Loucy (cell line): Measurements from ENCODE around the gene ZBED5.

Experiments used
- H2AFZ ChIP-seq: fragments of 200-600 bp; sonication (generic); 2 replicates; pipeline ENCODE4 v1.6.0; 2016; ENCODE audit warnings: antibody characterized with exemption, mild to moderate bottlenecking, low read length, moderate library complexity
- H3F3A ChIP-seq: fragments of 200-600 bp; 2 replicates; pipeline ENCODE4 v1.6.0; 2016; ENCODE audit warnings: antibody characterized with exemption, low read depth, mild to moderate bottlenecking
- H3K27me3 ChIP-seq: fragments of 200-600 bp; sonication (generic); 2 replicates; pipeline ENCODE4 v1.6.1; 2014; ENCODE audit warnings: low read length, mild to moderate bottlenecking; ENCODE audit not compliant: insufficient read depth, poor library complexity, severe bottlenecking
- H3K36me3 ChIP-seq: fragments of 200-600 bp; sonication (generic); 2 replicates; pipeline ENCODE4 v1.6.1; 2016; ENCODE audit warnings: low read length; ENCODE audit not compliant: insufficient read depth
- H3K4me1 ChIP-seq: fragments of 200-600 bp; sonication (generic); 2 replicates; pipeline ENCODE4 v1.5.1; 2014; ENCODE audit warnings: low read length, mild to moderate bottlenecking; ENCODE audit not compliant: insufficient read depth, poor library complexity, severe bottlenecking
- H3K4me2 ChIP-seq: fragments of 200-600 bp; sonication (generic); 2 replicates; pipeline ENCODE4 v1.6.0; 2014; ENCODE audit warnings: antibody characterized with exemption, low read length, low read depth, mild to moderate bottlenecking; ENCODE audit not compliant: poor library complexity, severe bottlenecking
- H3K4me3 ChIP-seq: fragments of 200-600 bp; sonication (generic); 2 replicates; pipeline ENCODE4 v1.5.1; 2014; ENCODE audit warnings: low read length, mild to moderate bottlenecking, mixed read lengths; ENCODE audit not compliant: poor library complexity, severe bottlenecking
- H3K79me2 ChIP-seq: fragments of 200-600 bp; sonication (generic); 2 replicates; pipeline ENCODE4 v1.6.1; 2014; ENCODE audit warnings: low read length; ENCODE audit not compliant: insufficient read depth
- H3K9ac ChIP-seq: fragments of 200-600 bp; sonication (generic); 2 replicates; pipeline ENCODE4 v1.6.0; 2014; ENCODE audit warnings: mild to moderate bottlenecking, low read depth, low read length, moderate library complexity; ENCODE audit not compliant: poor library complexity, severe bottlenecking
- H3K9me2 ChIP-seq: fragments of 200-600 bp; sonication (generic); replicated peaks from 2 replicates; pipeline ENCODE4 v1.6.1; 2016; ENCODE audit warnings: low read depth, low read length, mixed read lengths
- H3K9me3 ChIP-seq: fragments of 200-600 bp; sonication (generic); 2 replicates; pipeline ENCODE4 v1.6.1; 2014; ENCODE audit warnings: mild to moderate bottlenecking, antibody characterized with exemption, low read length, low read depth; ENCODE audit not compliant: insufficient read depth
- H4K20me1 ChIP-seq: fragments of 200-600 bp; sonication (generic); 2 replicates; pipeline ENCODE4 v1.6.0; 2014; ENCODE audit warnings: antibody characterized with exemption, low read length, mild to moderate bottlenecking; ENCODE audit not compliant: insufficient read depth, poor library complexity, severe bottlenecking
- EZH2phosphoT487 ChIP-seq: fragments of 200-600 bp; IDR thresholded peaks from 2 replicates; pipeline ENCODE4 v1.6.1; 2018; ENCODE audit warnings: antibody characterized with exemption, mild to moderate bottlenecking, moderate library complexity, borderline replicate concordance
- TF ChIP-seq, protein P1 (sequence below): fragments of 200-600 bp; sonication (generic); conservative IDR thresholded peaks from 2 replicates; pipeline ENCODE4 v1.5.1; 2014; ENCODE audit warnings: mild to moderate bottlenecking, antibody characterized with exemption, low read length

Gene ZBED5

DNA sequence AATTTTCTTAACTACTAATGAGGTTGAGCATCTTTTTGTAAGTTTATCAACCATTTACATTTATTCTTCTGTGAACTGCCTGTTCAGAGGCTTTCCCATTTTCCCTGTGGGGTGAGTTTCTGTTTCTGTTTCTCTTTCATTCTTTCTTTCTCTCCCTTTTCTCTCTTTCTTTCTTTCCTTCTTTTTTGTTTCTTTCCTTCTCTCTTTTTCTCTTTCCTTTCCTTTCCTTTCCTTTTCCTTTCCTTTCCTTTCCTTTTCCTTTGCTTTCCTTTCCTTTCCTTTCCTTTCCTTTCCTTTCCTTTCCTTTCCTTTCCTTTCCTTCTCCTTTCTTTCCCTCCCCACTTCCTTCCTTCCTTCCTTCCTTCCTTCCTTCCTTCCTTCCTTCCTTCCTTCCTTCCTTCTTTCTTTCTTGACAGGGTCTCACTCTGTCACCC is 8.0 kb upstream of the ZBED5 start:
- Histone ChIP-seq H2AFZ (no peak overlapping the region), H3F3A (no peaks in the 10 kb centered on the region), H3K9me3 (no peaks in the 10 kb centered on the region), H3K9me2 (no peaks in the 10 kb centered on the region), H3K4me2 (no peak overlapping the region), H4K20me1 (no peaks in the 10 kb centered on the region), H3K4me1 (peaks cover 12% of the 10 kb centered on the region), H3K27me3 (no peaks in the 10 kb centered on the region), H3K79me2 (no peaks in the 10 kb centered on the region), H3K36me3 (no peaks in the 10 kb centered on the region), H3K4me3 (no peak overlapping the region), H3K9ac (no peak overlapping the region)
- TF ChIP-seq, protein P1, sequence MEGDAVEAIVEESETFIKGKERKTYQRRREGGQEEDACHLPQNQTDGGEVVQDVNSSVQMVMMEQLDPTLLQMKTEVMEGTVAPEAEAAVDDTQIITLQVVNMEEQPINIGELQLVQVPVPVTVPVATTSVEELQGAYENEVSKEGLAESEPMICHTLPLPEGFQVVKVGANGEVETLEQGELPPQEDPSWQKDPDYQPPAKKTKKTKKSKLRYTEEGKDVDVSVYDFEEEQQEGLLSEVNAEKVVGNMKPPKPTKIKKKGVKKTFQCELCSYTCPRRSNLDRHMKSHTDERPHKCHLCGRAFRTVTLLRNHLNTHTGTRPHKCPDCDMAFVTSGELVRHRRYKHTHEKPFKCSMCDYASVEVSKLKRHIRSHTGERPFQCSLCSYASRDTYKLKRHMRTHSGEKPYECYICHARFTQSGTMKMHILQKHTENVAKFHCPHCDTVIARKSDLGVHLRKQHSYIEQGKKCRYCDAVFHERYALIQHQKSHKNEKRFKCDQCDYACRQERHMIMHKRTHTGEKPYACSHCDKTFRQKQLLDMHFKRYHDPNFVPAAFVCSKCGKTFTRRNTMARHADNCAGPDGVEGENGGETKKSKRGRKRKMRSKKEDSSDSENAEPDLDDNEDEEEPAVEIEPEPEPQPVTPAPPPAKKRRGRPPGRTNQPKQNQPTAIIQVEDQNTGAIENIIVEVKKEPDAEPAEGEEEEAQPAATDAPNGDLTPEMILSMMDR, result no peak
- TF ChIP-seq EZH2phosphoT487, result no peak

DNA sequence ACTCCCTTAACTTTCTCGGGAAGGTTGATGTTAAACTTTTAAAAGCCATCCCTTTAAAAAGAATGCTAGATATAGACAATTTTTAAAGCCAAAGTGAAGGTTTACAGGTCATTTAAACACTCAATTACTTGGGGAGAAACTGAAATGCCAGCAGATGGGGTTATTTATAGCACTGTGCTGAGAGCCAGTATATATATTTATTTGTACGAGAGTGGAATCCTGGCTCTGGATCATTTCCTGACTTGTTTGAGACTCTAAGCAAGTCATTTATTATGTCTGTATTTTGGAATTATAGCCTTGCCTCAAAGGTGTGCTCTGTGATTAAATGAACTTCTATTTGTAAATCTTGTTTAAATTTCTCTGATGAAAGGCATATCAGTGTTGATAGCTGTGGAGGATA is 6.8 kb upstream of the ZBED5 start:
- Histone ChIP-seq H3K27me3 (no peaks in the 10 kb centered on the region), H3K4me2 (no peak overlapping the region), H3K9ac (no peak overlapping the region), H3K4me3 (no peak overlapping the region), H3K9me2 (no peaks in the 10 kb centered on the region), H4K20me1 (no peaks in the 10 kb centered on the region), H3K9me3 (no peaks in the 10 kb centered on the region), H3K4me1 (peaks cover 12% of the 10 kb centered on the region), H3K79me2 (peaks cover 5% of the 10 kb centered on the region; the same call in 1 of the 2 replicates), H2AFZ (no peak overlapping the region), H3F3A (no peaks in the 10 kb centered on the region), H3K36me3 (no peaks in the 10 kb centered on the region)
- no peak for TF ChIP-seq EZH2phosphoT487
- TF ChIP-seq, protein P1, result no peak

DNA sequence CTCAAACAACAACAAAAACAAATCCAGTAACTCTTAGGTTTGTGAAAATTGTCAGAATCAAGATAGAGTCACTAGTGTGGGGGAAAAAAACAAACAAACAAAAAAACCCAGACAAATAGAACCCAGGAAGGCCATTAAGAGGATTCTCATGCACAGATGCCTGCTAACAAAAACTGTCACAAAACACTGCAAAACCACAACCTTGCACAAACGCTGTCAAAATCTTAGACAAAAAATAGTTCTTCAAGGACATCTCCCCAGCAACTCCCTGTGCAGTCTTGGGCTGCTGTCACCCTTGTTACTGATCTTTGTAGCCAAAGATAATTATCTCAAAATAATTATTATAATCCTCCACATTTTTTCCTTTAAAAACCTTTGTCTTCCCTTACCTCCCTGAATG is 4.6 kb upstream of the ZBED5 start:
- H3K27me3 ChIP-seq, result no peaks in the 10 kb centered on the region
- peaks cover 17% of the 10 kb centered on the region for H3K4me1 ChIP-seq
- H3K79me2 ChIP-seq, result peaks cover 17% of the 10 kb centered on the region
- no peaks in the 10 kb centered on the region for H3K9me3 ChIP-seq
- H3K36me3 ChIP-seq, result no peaks in the 10 kb centered on the region
- no peak overlapping the region for H2AFZ ChIP-seq
- TF ChIP-seq EZH2phosphoT487, result no peak
- TF ChIP-seq, protein P1, result no peak
- H3K4me3 ChIP-seq, result no peak overlapping the region
- H4K20me1 ChIP-seq, result no peaks in the 10 kb centered on the region
- H3K9me2 ChIP-seq, result no peaks in the 10 kb centered on the region
- no peak overlapping the region for H3K9ac ChIP-seq
- H3F3A ChIP-seq, result no peaks in the 10 kb centered on the region
- H3K4me2 ChIP-seq, result peak overlapping the region; percentile 2
